Measurements from ENCODE around the gene ITSN1. TPM values are rescaled to one million over a fixed set of nuclear protein-coding genes. Genes with fewer than 3 reads are reported as not detected.

ITSN1 gene
- polyA plus RNA-seq, 1 donor from 2014 or later, result 35.1 TPM

DNA sequence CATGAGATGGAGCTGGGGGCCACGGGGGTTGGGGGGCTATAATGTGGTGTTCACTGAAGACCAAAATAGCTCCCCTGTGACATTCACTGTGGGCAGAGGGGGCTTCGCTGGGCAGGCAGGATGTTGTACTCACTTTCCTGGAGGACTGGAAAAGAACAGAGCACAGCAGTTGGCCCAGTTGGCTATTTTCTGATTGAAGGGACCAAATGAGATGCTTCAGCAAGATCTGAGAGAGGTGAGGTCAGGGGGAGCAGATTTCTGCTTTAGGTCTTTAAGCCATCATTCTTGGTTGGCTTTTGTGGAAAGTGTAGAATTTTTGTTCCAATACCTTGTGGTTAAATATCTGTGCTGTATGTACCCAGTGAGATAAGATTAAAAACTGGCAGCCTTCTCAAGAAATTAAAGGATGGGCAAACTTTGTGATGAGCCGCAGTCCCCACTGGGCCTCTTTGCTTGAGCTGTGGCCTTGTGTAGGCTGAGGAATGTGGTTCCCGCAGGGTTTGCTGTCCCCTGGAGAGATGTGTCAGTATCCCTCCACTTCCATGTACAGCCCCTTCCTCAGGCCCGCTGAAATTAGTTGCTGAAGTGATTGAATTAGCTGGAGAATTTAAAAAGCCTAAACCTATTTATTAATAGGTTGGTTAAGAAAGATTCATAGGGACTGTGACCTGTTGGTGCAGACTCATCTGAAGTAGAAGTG is 192.7 kb downstream of the ITSN1 start:
- peaks cover 6% of the 10 kb centered on the region for H3K36me3 ChIP-seq (ENCODE audit: insufficient read depth, low read length)
- no peaks in the 10 kb centered on the region for H3K9me3 ChIP-seq (ENCODE audit: low read length)
- no peaks in the 10 kb centered on the region for H3K9me2 ChIP-seq (ENCODE audit: insufficient read depth, low read length)
- H3K27ac ChIP-seq (ENCODE audit: low read length), result no peak overlapping the region
- TF ChIP-seq EP300 (conservative IDR thresholded peaks at IDR 0.05; ENCODE audit: poor library complexity, severe bottlenecking) (no peak), MXI1 (conservative IDR thresholded peaks at IDR 0.05; ENCODE audit: poor library complexity, severe bottlenecking) (no peak)
- TF ChIP-seq, protein P1, sequence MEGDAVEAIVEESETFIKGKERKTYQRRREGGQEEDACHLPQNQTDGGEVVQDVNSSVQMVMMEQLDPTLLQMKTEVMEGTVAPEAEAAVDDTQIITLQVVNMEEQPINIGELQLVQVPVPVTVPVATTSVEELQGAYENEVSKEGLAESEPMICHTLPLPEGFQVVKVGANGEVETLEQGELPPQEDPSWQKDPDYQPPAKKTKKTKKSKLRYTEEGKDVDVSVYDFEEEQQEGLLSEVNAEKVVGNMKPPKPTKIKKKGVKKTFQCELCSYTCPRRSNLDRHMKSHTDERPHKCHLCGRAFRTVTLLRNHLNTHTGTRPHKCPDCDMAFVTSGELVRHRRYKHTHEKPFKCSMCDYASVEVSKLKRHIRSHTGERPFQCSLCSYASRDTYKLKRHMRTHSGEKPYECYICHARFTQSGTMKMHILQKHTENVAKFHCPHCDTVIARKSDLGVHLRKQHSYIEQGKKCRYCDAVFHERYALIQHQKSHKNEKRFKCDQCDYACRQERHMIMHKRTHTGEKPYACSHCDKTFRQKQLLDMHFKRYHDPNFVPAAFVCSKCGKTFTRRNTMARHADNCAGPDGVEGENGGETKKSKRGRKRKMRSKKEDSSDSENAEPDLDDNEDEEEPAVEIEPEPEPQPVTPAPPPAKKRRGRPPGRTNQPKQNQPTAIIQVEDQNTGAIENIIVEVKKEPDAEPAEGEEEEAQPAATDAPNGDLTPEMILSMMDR (IDR thresholded peaks at IDR 0.05; ENCODE audit: poor library complexity, severe bottlenecking), result no peak
- H3F3A ChIP-seq (ENCODE audit: insufficient read depth, low read length, poor library complexity, severe bottlenecking), result no peaks in the 10 kb centered on the region
- H3K79me2 ChIP-seq (replicated peaks; ENCODE audit: insufficient read depth, low read length), result no peaks in the 10 kb centered on the region
- H3K9ac ChIP-seq (ENCODE audit: low read length), result no peak overlapping the region
- no peaks in the 10 kb centered on the region for H4K20me1 ChIP-seq (ENCODE audit: insufficient read depth)
- no peak overlapping the region for H2AFZ ChIP-seq (ENCODE audit: low read depth, low read length)
- no peak overlapping the region for H3K4me3 ChIP-seq (ENCODE audit: low read length)
- no peak overlapping the region for H3K4me2 ChIP-seq (ENCODE audit: low read length)
- no peaks in the 10 kb centered on the region for H3K27me3 ChIP-seq (ENCODE audit: insufficient read depth, low read depth, low read length)

- Histone ChIP-seq H2AFZ (ENCODE audit: low read depth, low read length) (no peak overlapping the region), H3K27ac (ENCODE audit: low read length) (no peak overlapping the region), H3F3A (ENCODE audit: insufficient read depth, low read length, poor library complexity, severe bottlenecking) (no peaks in the 10 kb centered on the region), H3K36me3 (ENCODE audit: insufficient read depth, low read length) (peaks cover 6% of the 10 kb centered on the region), H3K9ac (ENCODE audit: low read length) (no peak overlapping the region), H4K20me1 (ENCODE audit: insufficient read depth) (no peaks in the 10 kb centered on the region), H3K79me2 (replicated peaks; ENCODE audit: insufficient read depth, low read length) (no peaks in the 10 kb centered on the region), H3K4me2 (ENCODE audit: low read length) (no peak overlapping the region), H3K9me3 (ENCODE audit: low read length) (no peaks in the 10 kb centered on the region), H3K9me2 (ENCODE audit: insufficient read depth, low read length) (no peaks in the 10 kb centered on the region), H3K27me3 (ENCODE audit: insufficient read depth, low read depth, low read length) (no peaks in the 10 kb centered on the region), H3K4me3 (ENCODE audit: low read length) (no peak overlapping the region)
- TF ChIP-seq EP300 (conservative IDR thresholded peaks at IDR 0.05; ENCODE audit: poor library complexity, severe bottlenecking) (no peak), SMC3 (conservative IDR thresholded peaks at IDR 0.05; ENCODE audit: poor library complexity) (no peak), TAF1 (IDR thresholded peaks at IDR 0.05; ENCODE audit: low read depth) (no peak), EZH2 (IDR thresholded peaks at IDR 0.05; ENCODE audit: borderline replicate concordance, insufficient read depth, low read length, poor library complexity, severe bottlenecking) (no peak), MXI1 (conservative IDR thresholded peaks at IDR 0.05; ENCODE audit: poor library complexity, severe bottlenecking) (no peak), RAD21 (conservative IDR thresholded peaks at IDR 0.05) (no peak), REST (IDR thresholded peaks at IDR 0.05; ENCODE audit: borderline replicate concordance) (no peak), POLR2AphosphoS5 (IDR thresholded peaks at IDR 0.05) (no peak)
- TF ChIP-seq, protein P1 (IDR thresholded peaks at IDR 0.05; ENCODE audit: poor library complexity, severe bottlenecking), result no peak
Measured at GRCh38 chr21:33835920-33836319, 193.6 kb downstream of the ITSN1 start.
